HUES64 (cell line): ENCODE data around the gene DEK.
"Not testable (repeated sequence)": the region's sequence is repeated elsewhere in the genome, so short reads cannot be mapped to it uniquely, and the experiment has no call there.

Experiments
- H3K27ac ChIP-seq: 2 replicates; pipeline ENCODE4 v1.7.0; 2013; ENCODE audit warnings: low read depth, low read length, inconsistent platforms
- H3K27me3 ChIP-seq: 2 replicates; pipeline ENCODE4 v1.6.1; 2013; ENCODE audit warnings: mild to moderate bottlenecking, low read length; ENCODE audit not compliant: insufficient read depth
- H3K36me3 ChIP-seq: 2 replicates; pipeline ENCODE4 v1.6.1; 2013; ENCODE audit warnings: mild to moderate bottlenecking, low read length; ENCODE audit not compliant: insufficient read depth
- H3K4me1 ChIP-seq: 2 replicates; pipeline ENCODE4 v1.6.1; 2013; ENCODE audit warnings: mild to moderate bottlenecking, low read length, moderate library complexity; ENCODE audit not compliant: insufficient read depth
- H3K4me3 ChIP-seq: 2 replicates; pipeline ENCODE4 v1.5.1; 2013; ENCODE audit warnings: mild to moderate bottlenecking, low read length, moderate library complexity
- H3K9ac ChIP-seq: 2 replicates; pipeline ENCODE4 v1.6.1; 2013; ENCODE audit warnings: mild to moderate bottlenecking, low read depth, low read length
- H3K9me3 ChIP-seq: 2 replicates; pipeline ENCODE4 v1.6.1; 2013; ENCODE audit warnings: low read depth, low read length; ENCODE audit not compliant: insufficient read depth
- WGBS: fragments of 150-250, 120-280 bp; methylation state at CpG from one replicate; pipeline ENCODE4 v1.1.7; 2013; ENCODE audit warnings: missing lambda C conversion rate; 5-methylcytosine and 5-hydroxymethylcytosine counted together

DEK gene

DNA sequence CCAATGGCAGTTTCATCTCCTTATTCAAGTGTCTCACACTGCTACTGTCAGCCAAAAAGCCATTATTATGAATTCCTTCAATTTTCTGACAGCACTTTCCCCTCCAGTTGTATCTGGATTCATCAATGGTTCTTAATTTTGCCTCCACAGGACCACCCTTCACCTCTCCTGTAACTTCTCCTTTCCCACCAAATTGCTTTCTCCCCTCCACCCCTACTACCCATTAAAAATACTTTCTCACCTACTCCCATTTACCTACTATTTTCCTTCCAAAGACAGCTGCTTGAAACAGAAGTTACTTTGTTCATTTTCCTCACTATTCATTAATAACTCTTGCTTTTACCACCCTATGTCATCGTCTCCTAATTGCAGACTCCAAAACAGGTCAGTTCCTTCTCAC lies 29.8 kb downstream of the DEK start:
- Histone ChIP-seq H3K9ac (no peak overlapping the region), H3K9me3 (peaks cover 29% of the 10 kb centered on the region), H3K4me1 (no peaks in the 10 kb centered on the region), H3K36me3 (peaks cover 74% of the 10 kb centered on the region), H3K4me3 (no peak overlapping the region), H3K27me3 (no peaks in the 10 kb centered on the region), H3K27ac (no peak overlapping the region)
- WGBS, result 97% methylated on average over 1 of the region's 1 CpG

GRCh38 chr6:18233770-18234169 lies 30.6 kb downstream of the DEK start:
- H3K36me3 ChIP-seq, result peaks cover 73% of the 10 kb centered on the region
- H3K27me3 ChIP-seq, H3K4me3 ChIP-seq: not testable (repeated sequence)

DNA sequence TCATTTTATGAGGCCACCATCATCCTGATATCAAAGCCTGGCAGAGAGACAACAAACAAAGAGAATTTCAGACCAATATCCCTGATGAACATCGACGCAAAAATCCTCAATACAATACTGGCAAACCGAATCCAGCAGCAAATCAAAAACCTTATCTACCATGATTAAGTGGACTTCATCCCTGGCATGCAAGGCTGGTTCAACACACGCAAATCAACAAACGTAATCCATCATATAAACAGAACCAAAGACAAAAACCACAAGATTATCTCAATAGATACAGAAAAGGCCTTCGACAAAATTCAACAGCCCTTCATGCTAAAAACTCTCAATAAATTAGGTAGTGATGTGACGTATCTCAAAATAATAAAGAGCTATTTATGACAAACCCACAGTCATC lies 32.5 kb downstream of the DEK start:
- Histone ChIP-seq H3K36me3 (peaks cover 73% of the 10 kb centered on the region), H3K9me3 (peaks cover 43% of the 10 kb centered on the region)
- not testable (repeated sequence) for H3K4me1 ChIP-seq, H3K27ac ChIP-seq, H3K4me3 ChIP-seq, H3K9ac ChIP-seq, H3K27me3 ChIP-seq
- 94% methylated on average over 6 of the region's 7 CpGs for WGBS

More at GRCh38 chr6:18233770-18234169, 30.6 kb downstream of the DEK start:
- not testable (repeated sequence) for H3K27ac ChIP-seq, H3K9ac ChIP-seq, H3K4me1 ChIP-seq
- WGBS, result 92% methylated on average over 2 of the region's 4 CpGs
- peaks cover 31% of the 10 kb centered on the region for H3K9me3 ChIP-seq

DNA sequence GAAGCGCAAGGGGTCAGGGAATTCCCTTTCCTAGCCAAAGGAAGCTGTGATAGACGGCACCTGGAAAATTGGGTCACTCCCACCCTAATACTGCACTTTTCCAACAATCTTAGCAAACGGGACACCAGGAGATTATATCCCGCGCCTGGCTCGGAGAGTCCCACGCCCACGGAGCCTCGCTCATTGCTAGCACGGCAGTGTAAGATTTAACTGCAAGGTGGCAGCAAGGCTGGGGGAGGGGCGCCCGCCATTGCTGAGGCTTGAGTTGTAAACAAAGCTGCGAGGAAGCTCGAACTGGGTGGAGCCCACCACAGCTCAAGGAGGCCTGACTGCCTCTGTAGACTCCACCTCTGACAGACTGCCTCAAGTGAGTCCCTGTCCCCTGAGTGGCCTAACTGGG lies 35.7 kb downstream of the DEK start:
- not testable (repeated sequence) for H3K4me3 ChIP-seq, H3K4me1 ChIP-seq, H3K9ac ChIP-seq, H3K27ac ChIP-seq, H3K27me3 ChIP-seq
- peaks cover 78% of the 10 kb centered on the region for H3K36me3 ChIP-seq
- 96% methylated on average over 14 of the region's 14 CpGs for WGBS
- H3K9me3 ChIP-seq, result peaks cover 22% of the 10 kb centered on the region

GRCh38 chr6:18227166-18227565 lies 37.2 kb downstream of the DEK start:
- H3K4me1 ChIP-seq, H3K27me3 ChIP-seq, H3K4me3 ChIP-seq, H3K9ac ChIP-seq, H3K27ac ChIP-seq: not testable (repeated sequence)
- H3K36me3 ChIP-seq, result peaks cover 84% of the 10 kb centered on the region
- 90% methylated on average over 9 of the region's 9 CpGs for WGBS
- peaks cover 22% of the 10 kb centered on the region for H3K9me3 ChIP-seq

- WGBS, result 88% methylated on average over 5 of the region's 5 CpGs
- Histone ChIP-seq H3K9me3 (peaks cover 18% of the 10 kb centered on the region), H3K36me3 (peaks cover 84% of the 10 kb centered on the region)
- not testable (repeated sequence) for H3K4me3 ChIP-seq, H3K27ac ChIP-seq, H3K27me3 ChIP-seq, H3K9ac ChIP-seq, H3K4me1 ChIP-seq
Observed at GRCh38 chr6:18226451-18227105, 37.8 kb downstream of the DEK start.

DNA sequence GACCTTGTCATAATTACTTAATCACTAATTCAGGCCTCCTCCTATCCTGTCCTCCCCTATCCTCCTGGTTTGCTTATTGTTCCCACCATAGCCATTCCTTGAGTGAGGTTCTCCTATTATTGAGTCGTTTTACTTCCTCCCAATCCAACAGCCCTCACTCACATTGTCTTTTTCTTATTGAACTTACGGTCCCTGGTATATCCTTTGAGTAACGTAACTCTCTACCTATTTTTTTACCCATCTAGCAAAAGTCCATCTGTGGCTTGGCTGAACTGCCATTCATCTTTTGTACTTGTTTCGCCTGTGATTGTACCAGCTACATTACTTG lies 43.1 kb downstream of the DEK start:
- no peaks in the 10 kb centered on the region for H3K4me1 ChIP-seq
- H3K4me3 ChIP-seq, result no peak overlapping the region
- WGBS, result 93% methylated on average over 4 of the region's 4 CpGs
- H3K9ac ChIP-seq, result no peak overlapping the region
- H3K9me3 ChIP-seq, result no peaks in the 10 kb centered on the region
- H3K27ac ChIP-seq, result no peak overlapping the region; the same call in 1 of the 2 replicates
- no peaks in the 10 kb centered on the region for H3K27me3 ChIP-seq
- H3K36me3 ChIP-seq, result peaks cover 54% of the 10 kb centered on the region

DNA sequence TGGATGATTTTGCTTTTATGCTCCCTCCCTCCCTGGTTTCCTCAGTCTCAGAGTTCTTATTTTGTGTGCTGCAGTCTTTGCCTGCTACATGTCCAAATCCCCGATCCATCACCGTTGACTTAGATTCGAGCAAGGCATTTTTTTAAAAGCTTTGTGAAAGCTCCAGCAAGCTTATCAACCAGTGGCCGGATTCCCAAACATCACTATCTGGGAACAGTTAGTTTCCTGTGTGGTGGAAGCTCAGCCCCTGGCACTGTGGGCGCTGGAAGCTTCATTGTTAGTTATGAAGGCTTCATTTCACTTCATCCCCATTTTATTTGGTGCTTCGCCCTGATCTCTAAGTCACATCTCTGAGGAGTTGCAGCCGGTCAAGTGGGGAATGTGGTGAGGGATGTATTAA lies 44.7 kb downstream of the DEK start:
- Histone ChIP-seq H3K4me3 (no peak overlapping the region), H3K9me3 (no peaks in the 10 kb centered on the region), H3K27ac (0 out of 2 replicates have a peak overlapping the region, but pooled peaks have one; percentile 10), H3K4me1 (no peaks in the 10 kb centered on the region), H3K9ac (no peak overlapping the region), H3K36me3 (peaks cover 45% of the 10 kb centered on the region), H3K27me3 (no peaks in the 10 kb centered on the region)
- WGBS, result 95% methylated on average over 5 of the region's 7 CpGs

- Histone ChIP-seq H3K4me1 (no peaks in the 10 kb centered on the region), H3K9ac (no peak overlapping the region), H3K27me3 (no peaks in the 10 kb centered on the region), H3K36me3 (peaks cover 32% of the 10 kb centered on the region), H3K4me3 (no peak overlapping the region), H3K27ac (no peak overlapping the region), H3K9me3 (no peaks in the 10 kb centered on the region)
- WGBS, result 95% methylated on average over 3 of the region's 3 CpGs
Observed at GRCh38 chr6:18218233-18218632, 46.1 kb downstream of the DEK start.

DNA sequence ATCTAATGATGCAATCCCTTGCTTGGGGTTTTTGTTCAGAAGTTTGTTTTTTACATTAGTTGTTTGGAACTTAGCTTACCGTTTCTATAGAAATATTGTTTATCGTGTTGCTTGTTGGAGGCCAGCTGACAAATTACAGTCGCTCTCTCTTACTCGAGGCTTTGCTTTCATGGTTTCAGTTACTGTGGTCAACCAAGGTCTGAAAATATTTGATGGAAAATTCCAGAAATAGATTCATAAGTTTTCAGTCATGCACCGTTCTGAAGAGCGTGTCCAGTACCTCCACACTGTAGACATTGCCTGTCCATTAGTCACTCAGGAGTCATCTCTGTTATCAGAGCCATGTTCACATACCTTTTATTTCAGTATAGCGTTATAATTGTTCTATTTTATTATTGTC lies 47.9 kb downstream of the DEK start:
- Histone ChIP-seq H3K9me3 (no peaks in the 10 kb centered on the region), H3K36me3 (peaks cover 15% of the 10 kb centered on the region), H3K4me1 (no peaks in the 10 kb centered on the region), H3K27me3 (no peaks in the 10 kb centered on the region), H3K4me3 (no peak overlapping the region), H3K27ac (no peak overlapping the region), H3K9ac (no peak overlapping the region)
- 98% methylated on average over 6 of the region's 7 CpGs for WGBS

DNA sequence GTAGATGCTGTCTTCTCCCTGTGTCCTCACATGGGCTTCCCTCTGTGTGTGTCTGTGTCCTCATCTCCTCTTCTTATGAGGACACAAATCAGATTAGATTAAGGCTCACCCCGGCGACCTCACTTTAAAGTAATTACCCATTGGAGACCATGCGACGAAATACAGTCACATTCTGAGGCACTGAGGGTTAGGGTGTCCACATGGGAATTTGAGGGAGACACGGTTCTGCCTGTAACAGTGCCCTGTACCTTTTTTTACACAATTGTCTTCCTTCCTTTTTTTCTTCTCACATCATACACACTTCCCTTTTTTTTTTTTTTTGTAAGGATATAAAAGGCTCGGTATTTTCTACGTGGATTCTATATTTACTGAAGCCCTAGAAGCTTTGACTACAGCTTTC lies 48.9 kb downstream of the DEK start:
- Histone ChIP-seq H3K4me3 (no peak overlapping the region), H3K27me3 (no peaks in the 10 kb centered on the region), H3K27ac (no peak overlapping the region), H3K9ac (no peak overlapping the region), H3K36me3 (peaks cover 13% of the 10 kb centered on the region), H3K4me1 (no peaks in the 10 kb centered on the region), H3K9me3 (no peaks in the 10 kb centered on the region)
- 96% methylated on average over 7 of the region's 7 CpGs for WGBS

DNA sequence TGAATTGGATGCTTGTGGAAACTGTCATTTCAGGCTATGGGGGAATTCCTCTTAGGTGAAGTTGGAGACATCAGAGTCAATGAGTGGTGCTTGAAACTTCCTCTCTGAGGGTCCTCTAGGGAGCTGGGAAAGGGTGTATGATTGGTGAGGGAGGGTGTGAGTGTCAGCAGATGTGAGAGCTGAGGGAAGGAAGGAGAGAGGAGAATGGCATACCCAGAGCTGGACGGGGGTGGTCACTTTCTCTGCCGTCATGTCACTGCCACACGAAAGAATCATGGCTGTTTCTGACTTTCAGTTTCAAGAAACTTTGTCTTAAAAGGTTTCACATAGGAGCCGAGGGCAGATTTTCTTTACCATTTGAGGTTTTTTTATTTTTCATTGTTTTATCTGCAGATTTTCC lies 50.3 kb downstream of the DEK start:
- H3K36me3 ChIP-seq, result peaks cover 17% of the 10 kb centered on the region
- H3K9ac ChIP-seq, result no peak overlapping the region
- no peaks in the 10 kb centered on the region for H3K27me3 ChIP-seq
- no peak overlapping the region for H3K4me3 ChIP-seq
- no peaks in the 10 kb centered on the region for H3K4me1 ChIP-seq
- H3K9me3 ChIP-seq, result no peaks in the 10 kb centered on the region
- H3K27ac ChIP-seq, result no peak overlapping the region
- WGBS, result 92% methylated on average over 4 of the region's 4 CpGs
